Measurements from ENCODE around the gene FHIT. TPM values are rescaled to one million over a fixed set of nuclear protein-coding genes. Genes with fewer than 3 reads are reported as not detected.

The FHIT gene
- total RNA-seq, 4 donors from 2014 or later: 8.8 to 35.6 (median 12.6) TPM

DNA sequence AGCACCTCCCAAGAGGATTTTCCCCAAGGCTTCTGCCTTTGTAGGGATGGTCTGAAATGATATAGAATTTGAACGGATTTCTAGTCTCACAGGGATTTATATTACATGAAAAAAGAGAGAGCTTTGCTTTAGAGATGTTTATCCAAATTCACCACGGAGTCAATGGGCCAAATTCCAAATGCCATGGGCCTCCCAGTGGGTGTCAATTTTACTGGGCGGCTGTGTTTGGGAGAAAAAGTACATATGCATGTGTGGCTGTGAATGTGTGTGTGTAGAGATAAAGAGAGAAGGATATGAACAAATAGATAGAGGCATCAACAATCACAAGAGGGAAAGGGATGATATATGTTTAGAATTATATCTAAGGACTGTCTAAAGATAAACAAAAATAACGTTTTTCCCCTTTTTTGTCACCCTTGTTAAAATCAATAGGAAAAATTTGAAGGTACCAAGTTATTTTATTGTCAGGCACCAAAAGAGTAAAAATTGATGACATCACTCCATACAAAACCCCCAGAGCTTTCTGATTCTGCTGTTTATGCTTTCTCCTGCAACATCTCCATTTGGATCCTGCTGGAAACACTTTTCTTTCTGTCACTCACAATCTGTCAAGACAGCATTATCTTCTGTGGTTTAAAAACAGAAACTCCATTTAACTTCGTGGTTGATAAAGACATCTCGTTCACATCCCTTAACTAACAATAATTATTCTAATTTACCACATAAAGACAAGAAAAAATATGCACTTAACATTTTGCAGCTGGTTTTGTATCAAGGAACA, 160.7 kb downstream of the FHIT start:
- Histone ChIP-seq H3K9me3 (no peaks in the 10 kb centered on the region), H3K27me3 (no peaks in the 10 kb centered on the region), H3K36me3 (no peaks in the 10 kb centered on the region), H3K4me3 (no peak overlapping the region), H3K4me1 (no peaks in the 10 kb centered on the region), H3K27ac (no peak overlapping the region)
- 61% methylated on average over 6 of the region's 6 CpGs for WGBS
- DNase-seq (ENCODE audit: low spot score in 2 of 2): no peak
- TF ChIP-seq POLR2AphosphoS5 (IDR thresholded peaks at IDR 0.05) (no peak), POLR2A (IDR thresholded peaks at IDR 0.05) (no peak), EP300 (IDR thresholded peaks at IDR 0.05) (no peak)
- TF ChIP-seq, protein P1, sequence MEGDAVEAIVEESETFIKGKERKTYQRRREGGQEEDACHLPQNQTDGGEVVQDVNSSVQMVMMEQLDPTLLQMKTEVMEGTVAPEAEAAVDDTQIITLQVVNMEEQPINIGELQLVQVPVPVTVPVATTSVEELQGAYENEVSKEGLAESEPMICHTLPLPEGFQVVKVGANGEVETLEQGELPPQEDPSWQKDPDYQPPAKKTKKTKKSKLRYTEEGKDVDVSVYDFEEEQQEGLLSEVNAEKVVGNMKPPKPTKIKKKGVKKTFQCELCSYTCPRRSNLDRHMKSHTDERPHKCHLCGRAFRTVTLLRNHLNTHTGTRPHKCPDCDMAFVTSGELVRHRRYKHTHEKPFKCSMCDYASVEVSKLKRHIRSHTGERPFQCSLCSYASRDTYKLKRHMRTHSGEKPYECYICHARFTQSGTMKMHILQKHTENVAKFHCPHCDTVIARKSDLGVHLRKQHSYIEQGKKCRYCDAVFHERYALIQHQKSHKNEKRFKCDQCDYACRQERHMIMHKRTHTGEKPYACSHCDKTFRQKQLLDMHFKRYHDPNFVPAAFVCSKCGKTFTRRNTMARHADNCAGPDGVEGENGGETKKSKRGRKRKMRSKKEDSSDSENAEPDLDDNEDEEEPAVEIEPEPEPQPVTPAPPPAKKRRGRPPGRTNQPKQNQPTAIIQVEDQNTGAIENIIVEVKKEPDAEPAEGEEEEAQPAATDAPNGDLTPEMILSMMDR (IDR thresholded peaks at IDR 0.05): no peak

DNA sequence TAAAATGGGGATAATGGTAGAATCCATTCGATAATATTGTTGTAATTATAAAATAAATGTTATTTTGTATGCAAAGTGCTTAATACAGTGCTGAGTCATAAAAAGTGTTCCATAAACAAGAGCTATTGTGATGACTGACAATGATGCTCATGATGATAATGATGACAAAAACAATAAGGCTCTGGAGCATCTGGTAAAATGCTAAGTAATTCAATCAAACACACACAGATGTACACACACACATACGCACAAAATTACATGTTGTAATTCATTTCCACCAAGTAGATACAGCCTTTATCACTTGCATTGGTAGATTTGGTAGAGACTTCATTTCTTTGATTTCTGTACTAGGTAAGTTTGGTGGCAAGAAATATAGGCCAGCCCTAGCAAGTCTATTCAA, 163.8 kb downstream of the FHIT start:
- 91% methylated on average over 2 of the region's 2 CpGs for WGBS
- Histone ChIP-seq H3K27ac (no peak overlapping the region), H3K9me3 (no peaks in the 10 kb centered on the region), H3K36me3 (no peaks in the 10 kb centered on the region), H3K27me3 (no peaks in the 10 kb centered on the region), H3K4me3 (no peak overlapping the region), H3K4me1 (no peaks in the 10 kb centered on the region)
- no peak for DNase-seq (ENCODE audit: low spot score in 2 of 2)
- TF ChIP-seq EP300 (IDR thresholded peaks at IDR 0.05) (no peak), POLR2AphosphoS5 (IDR thresholded peaks at IDR 0.05) (no peak), POLR2A (IDR thresholded peaks at IDR 0.05) (no peak)
- TF ChIP-seq, protein P1 (IDR thresholded peaks at IDR 0.05): no peak

DNA sequence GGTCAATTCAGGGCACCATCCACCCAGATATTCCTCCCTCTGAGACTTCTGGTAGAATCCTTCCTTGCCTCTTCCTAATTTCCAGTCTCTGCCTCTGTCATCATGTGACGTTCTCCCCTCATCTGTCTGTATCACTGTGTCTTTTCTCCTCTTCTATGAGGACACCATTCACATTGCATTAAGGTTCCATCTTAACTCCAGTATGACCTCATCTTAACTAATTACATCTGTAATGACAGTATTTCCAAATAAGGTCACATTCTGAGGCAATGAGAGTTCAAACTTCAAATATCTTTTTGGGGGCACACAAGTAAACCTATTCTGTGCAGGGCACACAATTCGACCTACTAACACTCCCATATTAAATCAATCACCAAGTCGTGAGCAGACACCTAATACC, 169.7 kb downstream of the FHIT start:
- no peak for TF ChIP-seq POLR2A (IDR thresholded peaks at IDR 0.05)
- no peak for TF ChIP-seq POLR2AphosphoS5 (IDR thresholded peaks at IDR 0.05)
- no peak for TF ChIP-seq EP300 (IDR thresholded peaks at IDR 0.05)
- TF ChIP-seq, protein P1 (IDR thresholded peaks at IDR 0.05): no peak
- Histone ChIP-seq H3K4me1 (no peaks in the 10 kb centered on the region), H3K4me3 (no peak overlapping the region), H3K27ac (no peak overlapping the region), H3K36me3 (no peaks in the 10 kb centered on the region), H3K9me3 (no peaks in the 10 kb centered on the region), H3K27me3 (no peaks in the 10 kb centered on the region)
- DNase-seq (ENCODE audit: low spot score in 2 of 2): no peak
- 90% methylated on average over 3 of the region's 3 CpGs for WGBS

DNA sequence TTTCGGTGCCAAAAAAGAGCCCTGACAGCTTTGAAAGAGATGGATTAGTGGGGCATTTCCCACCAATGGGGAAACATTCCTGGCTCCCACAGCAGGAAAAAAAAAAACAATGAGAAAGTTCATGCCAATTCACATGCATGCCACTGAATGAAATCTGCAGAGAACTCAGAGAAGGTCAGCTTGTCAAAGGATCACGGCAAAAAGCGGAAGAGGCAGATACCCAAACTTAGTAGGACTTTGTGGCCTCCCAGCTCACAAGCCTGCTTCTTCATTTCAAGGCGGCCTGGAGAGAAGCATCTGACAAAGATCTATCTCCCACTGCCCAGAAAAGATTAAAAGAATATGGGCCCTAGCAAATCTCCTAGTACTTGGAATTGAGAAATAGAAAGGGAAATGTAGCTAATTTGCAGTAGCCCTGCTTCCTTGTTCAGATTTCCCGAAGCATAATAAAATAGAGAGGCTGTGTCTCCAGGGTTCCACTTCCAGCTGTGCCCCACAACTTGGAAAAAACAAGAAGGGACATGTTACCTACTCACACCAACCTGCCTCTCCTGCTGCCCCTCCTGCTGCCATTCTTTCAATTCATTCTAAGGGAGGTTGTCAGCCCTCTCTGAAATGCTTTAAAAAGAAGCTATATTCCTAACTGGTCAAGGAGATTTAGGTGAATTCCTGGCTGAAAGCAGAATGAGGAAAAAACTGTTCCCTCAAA, 170.4 kb downstream of the FHIT start:
- H3K9me3 ChIP-seq: no peaks in the 10 kb centered on the region
- no peaks in the 10 kb centered on the region for H3K36me3 ChIP-seq
- TF ChIP-seq, protein P1 (IDR thresholded peaks at IDR 0.05): no peak
- no peak for TF ChIP-seq POLR2AphosphoS5 (IDR thresholded peaks at IDR 0.05)
- TF ChIP-seq EP300 (IDR thresholded peaks at IDR 0.05): no peak
- H3K4me1 ChIP-seq: no peaks in the 10 kb centered on the region
- DNase-seq (ENCODE audit: low spot score in 2 of 2): no peak
- H3K4me3 ChIP-seq: no peak overlapping the region
- no peak overlapping the region for H3K27ac ChIP-seq
- H3K27me3 ChIP-seq: no peaks in the 10 kb centered on the region
- WGBS: 59% methylated on average over 5 of the region's 5 CpGs

DNA sequence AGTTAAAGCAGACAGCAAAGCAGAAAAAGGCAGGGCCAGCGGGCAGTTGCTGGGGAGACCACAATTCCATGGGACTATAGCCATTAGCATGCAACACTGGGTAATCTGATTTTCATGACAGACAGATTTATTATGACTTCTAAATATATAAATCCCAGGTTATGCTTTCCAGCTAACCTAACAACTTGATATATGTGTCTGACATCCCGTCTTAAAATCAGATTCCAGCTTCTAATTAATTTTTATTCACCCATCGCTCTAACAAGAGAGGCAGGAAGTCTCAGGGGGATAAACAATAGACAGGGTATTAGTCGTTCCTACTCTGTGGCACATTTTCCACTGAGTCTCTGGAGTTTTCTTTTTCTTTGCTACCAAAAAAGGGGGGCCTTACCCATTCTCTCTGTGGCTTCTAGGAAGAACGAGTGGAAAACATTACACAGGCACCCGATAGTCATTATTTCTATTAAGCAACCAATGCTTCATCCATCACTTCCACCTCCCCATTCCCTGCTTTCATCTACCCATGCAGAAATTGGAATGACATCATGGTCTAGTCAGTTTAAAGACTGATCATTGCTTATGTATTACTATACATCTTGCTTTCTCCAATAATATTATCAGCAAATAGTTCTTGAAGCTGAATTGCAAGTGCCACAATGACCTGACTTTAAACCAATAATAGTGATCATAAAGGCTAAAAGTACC, 173.1 kb downstream of the FHIT start:
- H3K4me1 ChIP-seq: no peaks in the 10 kb centered on the region
- H3K36me3 ChIP-seq: no peaks in the 10 kb centered on the region
- DNase-seq (ENCODE audit: low spot score in 2 of 2): no peak
- no peaks in the 10 kb centered on the region for H3K27me3 ChIP-seq
- TF ChIP-seq, protein P1 (IDR thresholded peaks at IDR 0.05): no peak
- no peak for TF ChIP-seq POLR2A (IDR thresholded peaks at IDR 0.05)
- 50% methylated on average over 6 of the region's 6 CpGs for WGBS
- no peak overlapping the region for H3K27ac ChIP-seq
- no peak overlapping the region for H3K4me3 ChIP-seq
- no peaks in the 10 kb centered on the region for H3K9me3 ChIP-seq

Measured in suprapubic skin (tissue), 4 donors.